Neuronal stem cell (in vitro differentiated cells): Measurements from ENCODE around the gene EGLN1.

Experiments used
- DNase-seq: peaks from one replicate; pipeline ENCODE4 v3.0.0-alpha.2; 2013; ENCODE audit warnings: low spot score
- H2AFZ ChIP-seq: one replicate; pipeline ENCODE4 v1.6.1; 2013; ENCODE audit warnings: mild to moderate bottlenecking, low read length, inconsistent platforms
- H2AK5ac ChIP-seq: 2 replicates; pipeline ENCODE4 v1.6.1; 2013; ENCODE audit warnings: low read depth, mild to moderate bottlenecking, inconsistent platforms, low read length, moderate library complexity, mixed read lengths
- H2BK120ac ChIP-seq: 2 replicates; pipeline ENCODE4 v1.6.1; 2013; ENCODE audit warnings: low read depth, mild to moderate bottlenecking, inconsistent platforms, low read length, moderate library complexity, mixed read lengths
- H2BK12ac ChIP-seq: one replicate; pipeline ENCODE4 v1.6.1; 2013; ENCODE audit warnings: low read length, inconsistent platforms
- H2BK15ac ChIP-seq: 2 replicates; pipeline ENCODE4 v1.6.1; 2013; ENCODE audit warnings: mild to moderate bottlenecking, low read length, inconsistent platforms, mixed read lengths
- H2BK5ac ChIP-seq: one replicate; pipeline ENCODE4 v1.6.1; 2013; ENCODE audit warnings: inconsistent platforms, mild to moderate bottlenecking, low read length, moderate library complexity
- H3K14ac ChIP-seq: one replicate; pipeline ENCODE4 v1.6.1; 2013; ENCODE audit warnings: low read length, inconsistent platforms
- H3K18ac ChIP-seq: 2 replicates; pipeline ENCODE4 v1.6.1; 2013; ENCODE audit warnings: low read length, inconsistent platforms
- H3K23ac ChIP-seq: 2 replicates; pipeline ENCODE4 v1.6.1; 2013; ENCODE audit warnings: low read depth, mild to moderate bottlenecking, mixed read lengths, low read length, inconsistent platforms; ENCODE audit not compliant: poor library complexity
- H3K27ac ChIP-seq: replicated peaks from 3 replicates; pipeline ENCODE4 v1.5.1; 2013; ENCODE audit warnings: low read length, inconsistent platforms
- H3K27me3 ChIP-seq, 3 experiments: 2 replicates each; pipeline ENCODE4 v1.6.1; 2013; ENCODE audit warnings: low read length in 3 of 3, mild to moderate bottlenecking in 2 of 3, inconsistent platforms in 1 of 3, low read depth in 1 of 3, mixed read lengths in 1 of 3, moderate library complexity in 1 of 3; ENCODE audit not compliant: control insufficient read depth in 3 of 3, insufficient read depth in 3 of 3
- H3K36me3 ChIP-seq, 2 donors: replicated peaks in 1 of 2; 2 replicates each; pipeline ENCODE4 v1.6.1; 2013; ENCODE audit warnings: low read length in 2 of 2; ENCODE audit not compliant: control insufficient read depth in 2 of 2, insufficient read depth in 2 of 2
- H3K4ac ChIP-seq: 2 replicates; pipeline ENCODE4 v1.6.1; 2013; ENCODE audit warnings: inconsistent platforms, mild to moderate bottlenecking, low read length, moderate library complexity
- H3K4me1 ChIP-seq, 2 donors: 1 replicate in 1 of 2; 2 replicates in 1 of 2; pipeline ENCODE4 v1.6.1; 2013; ENCODE audit warnings: low read length in 2 of 2, low read depth in 1 of 2; ENCODE audit not compliant: control insufficient read depth in 2 of 2, insufficient read depth in 1 of 2
- H3K4me2 ChIP-seq: one replicate; pipeline ENCODE4 v1.6.1; 2013; ENCODE audit warnings: mild to moderate bottlenecking, low read length, inconsistent platforms; ENCODE audit not compliant: insufficient read depth, poor library complexity, severe bottlenecking
- H3K4me3 ChIP-seq, 2 donors: 2 replicates each; pipeline ENCODE4 v1.5.1; 2013; ENCODE audit warnings: low read length in 2 of 2, mild to moderate bottlenecking in 2 of 2, inconsistent platforms in 1 of 2, moderate library complexity in 1 of 2
- H3K79me1 ChIP-seq: one replicate; pipeline ENCODE4 v1.6.1; 2013; ENCODE audit warnings: low read depth, mild to moderate bottlenecking, inconsistent platforms, low read length, moderate library complexity
- H3K9ac ChIP-seq: one replicate; pipeline ENCODE4 v1.6.1; 2013; ENCODE audit warnings: mild to moderate bottlenecking, low read depth, low read length, inconsistent platforms; ENCODE audit not compliant: poor library complexity
- H3K9me3 ChIP-seq, 2 donors: replicated peaks in 1 of 2; 2 replicates each; pipeline versions ENCODE3 to v1.6.1; 2013; ENCODE audit warnings: low read length in 2 of 2, mild to moderate bottlenecking in 2 of 2, inconsistent platforms in 1 of 2, low read depth in 1 of 2, mixed read lengths in 1 of 2, moderate library complexity in 1 of 2; ENCODE audit not compliant: control insufficient read depth in 2 of 2, insufficient read depth in 1 of 2
- H4K8ac ChIP-seq: one replicate; pipeline ENCODE4 v1.6.1; 2013; ENCODE audit warnings: low read depth, mild to moderate bottlenecking, inconsistent platforms, low read length, moderate library complexity
- H4K91ac ChIP-seq: one replicate; pipeline ENCODE4 v1.6.1; 2013; ENCODE audit warnings: low read length, low read depth, mild to moderate bottlenecking, inconsistent platforms; ENCODE audit not compliant: poor library complexity
- WGBS, 2 donors: extraction: QIAGEN DNeasy Blood & Tissue Kit; methylation state at CpG; one replicate each; pipeline ENCODE4 v1.1.7; 2013; ENCODE audit warnings: missing lambda C conversion rate in 2 of 2, mixed read lengths in 1 of 2; ENCODE audit not compliant: insufficient read length in 2 of 2, insufficient replicate concordance in 1 of 2; ENCODE audit errors: extremely low coverage in 2 of 2; 5-methylcytosine and 5-hydroxymethylcytosine counted together

EGLN1 gene

DNA sequence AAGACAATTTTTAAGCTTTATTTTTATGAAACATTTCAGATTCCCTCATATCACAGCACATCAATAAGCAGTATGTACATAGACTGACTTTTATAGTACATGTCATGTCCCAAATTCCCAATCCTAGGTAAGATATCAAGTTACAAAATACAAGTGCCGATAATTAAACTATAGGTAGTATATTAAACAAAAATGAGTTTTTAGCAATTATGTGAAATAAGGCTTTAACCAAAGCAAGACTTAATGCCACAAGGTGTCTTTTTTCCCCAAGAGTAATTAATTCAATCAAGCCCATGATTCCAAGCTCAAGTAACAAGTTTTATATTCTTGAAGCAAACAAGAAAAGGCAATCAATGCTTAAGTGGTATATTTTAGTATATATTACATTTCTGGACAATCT lies 89.3 kb downstream of the EGLN1 start:
- Histone ChIP-seq H3K23ac (no peak overlapping the region), H3K79me1 (peaks cover 5% of the 10 kb centered on the region), H3K36me3 (peaks cover 0 to 17% of the 10 kb centered on the region in 2 donors), H3K4me1 (peaks cover 14 to 16% of the 10 kb centered on the region in 2 donors), H3K4ac (no peak overlapping the region), H3K27me3 (no peaks in the 10 kb centered on the region), H3K9me3 (no peaks in the 10 kb centered on the region), H4K91ac (no peak overlapping the region), H4K8ac (no peak overlapping the region), H2BK15ac (no peak overlapping the region), H2BK12ac (no peak overlapping the region), H2BK5ac (no peak overlapping the region), H3K9ac (no peak overlapping the region), H2AFZ (no peak overlapping the region), H3K14ac (no peak overlapping the region), H3K4me3 (no peak overlapping the region), H2AK5ac (no peak overlapping the region), H3K4me2 (no peak overlapping the region), H3K18ac (no peak overlapping the region), H3K27ac (no peak overlapping the region), H2BK120ac (no peak overlapping the region)
- WGBS, 2 donors, result no CpG with 5 or more reads among the region's 1 CpG
- DNase-seq, result no peak

DNA sequence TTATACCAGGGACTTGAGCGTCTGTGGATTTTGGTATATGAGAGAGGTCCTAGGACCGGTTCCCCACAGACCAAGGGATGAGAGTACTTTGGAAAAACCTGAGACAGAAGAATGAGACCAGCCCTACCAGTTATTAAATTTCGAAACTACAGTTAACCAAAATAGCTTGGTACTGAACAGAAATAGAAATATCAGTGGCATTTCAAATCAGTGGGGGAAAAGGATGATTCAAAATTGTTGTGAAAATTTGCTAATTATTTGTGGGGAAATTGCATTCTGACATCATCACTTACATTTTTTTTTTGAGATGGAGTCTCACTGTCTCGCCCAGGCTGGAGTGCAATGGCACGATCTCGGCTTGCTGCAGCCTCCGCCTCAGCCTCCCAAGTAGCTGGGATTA lies 92.6 kb downstream of the EGLN1 start:
- Histone ChIP-seq H3K4ac (no peak overlapping the region), H2BK15ac (no peak overlapping the region), H2BK12ac (no peak overlapping the region), H3K4me3 (no peak overlapping the region), H4K91ac (no peak overlapping the region), H4K8ac (no peak overlapping the region), H3K9ac (no peak overlapping the region), H3K23ac (no peak overlapping the region), H3K79me1 (no peaks in the 10 kb centered on the region), H3K18ac (no peak overlapping the region), H2BK120ac (no peak overlapping the region), H2AFZ (no peak overlapping the region), H3K14ac (no peak overlapping the region), H2BK5ac (no peak overlapping the region), H3K27ac (no peak overlapping the region), H2AK5ac (no peak overlapping the region), H3K27me3 (no peaks in the 10 kb centered on the region), H3K36me3 (peaks cover 0 to 4% of the 10 kb centered on the region in 2 donors), H3K4me1 (no peaks in the 10 kb centered on the region), H3K9me3 (no peaks in the 10 kb centered on the region), H3K4me2 (no peak overlapping the region)
- no peak for DNase-seq
- WGBS, 2 donors, result no CpG with 5 or more reads among the region's 7 CpGs

DNA sequence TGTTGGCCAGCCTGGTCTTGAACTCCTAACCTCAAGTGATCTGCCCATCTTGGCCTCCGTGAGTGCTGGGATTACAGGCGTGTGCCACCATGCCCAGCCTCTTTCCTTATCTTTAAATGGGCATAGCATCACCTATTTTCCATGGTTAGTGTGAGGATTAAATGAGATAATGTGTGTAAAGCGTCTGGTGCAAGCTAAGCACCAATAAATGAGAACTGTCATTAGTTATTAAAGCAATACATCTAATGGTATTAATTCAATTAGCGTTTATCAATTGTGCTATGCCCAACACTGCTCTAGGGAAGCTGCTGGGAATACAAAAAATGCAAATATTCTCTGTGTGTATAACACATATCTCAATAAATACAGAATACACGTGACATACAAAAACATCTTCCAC lies 94.5 kb downstream of the EGLN1 start:
- no peak for DNase-seq

DNA sequence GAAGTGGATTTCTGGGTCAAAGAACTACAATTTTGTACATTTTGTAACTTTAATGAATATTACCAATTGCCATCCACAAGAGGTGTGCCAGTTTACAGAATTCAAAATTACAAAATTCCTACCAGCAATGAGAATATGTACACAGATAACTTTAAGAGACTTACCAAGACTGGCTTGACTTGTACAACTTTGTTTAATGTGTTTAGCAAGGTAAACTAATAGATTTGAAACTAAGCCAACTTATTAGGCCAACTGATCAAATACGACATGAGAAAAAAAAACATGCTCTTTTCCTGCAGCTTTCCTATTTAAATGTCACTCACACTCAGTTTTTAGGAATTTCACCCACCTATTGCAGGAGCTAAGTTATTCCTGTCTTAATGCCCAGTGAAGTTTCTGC lies 95.8 kb downstream of the EGLN1 start:
- H2AFZ ChIP-seq, result no peak overlapping the region
- WGBS, 2 donors, result no CpG with 5 or more reads among the region's 1 CpG
- no peak overlapping the region for H3K9ac ChIP-seq
- H3K27me3 ChIP-seq, result no peaks in the 10 kb centered on the region
- no peaks in the 10 kb centered on the region for H3K9me3 ChIP-seq
- no peaks in the 10 kb centered on the region for H3K79me1 ChIP-seq
- H4K91ac ChIP-seq, result no peak overlapping the region
- H4K8ac ChIP-seq, result no peak overlapping the region
- no peak overlapping the region for H3K27ac ChIP-seq
- no peak overlapping the region for H3K23ac ChIP-seq
- no peak overlapping the region for H3K4ac ChIP-seq
- H3K4me2 ChIP-seq, result no peak overlapping the region
- H3K36me3 ChIP-seq, result no peaks in the 10 kb centered on the region
- H3K14ac ChIP-seq, result no peak overlapping the region
- H3K18ac ChIP-seq, result no peak overlapping the region
- no peak for DNase-seq
- H3K4me1 ChIP-seq, result no peaks in the 10 kb centered on the region
- no peak overlapping the region for H2BK15ac ChIP-seq
- H2AK5ac ChIP-seq, result no peak overlapping the region
- no peak overlapping the region for H2BK5ac ChIP-seq
- no peak overlapping the region for H3K4me3 ChIP-seq
- no peak overlapping the region for H2BK12ac ChIP-seq
- H2BK120ac ChIP-seq, result no peak overlapping the region

More for the DNA sequence above, 94.5 kb downstream of the EGLN1 start:
- Histone ChIP-seq H3K23ac (no peak overlapping the region), H3K4ac (no peak overlapping the region), H3K4me1 (no peaks in the 10 kb centered on the region), H2BK120ac (no peak overlapping the region), H2BK15ac (no peak overlapping the region), H3K9me3 (no peaks in the 10 kb centered on the region), H2AFZ (no peak overlapping the region), H4K91ac (no peak overlapping the region), H3K18ac (no peak overlapping the region), H3K27ac (no peak overlapping the region), H2BK12ac (no peak overlapping the region), H3K4me2 (no peak overlapping the region), H4K8ac (no peak overlapping the region), H3K9ac (no peak overlapping the region), H3K27me3 (no peaks in the 10 kb centered on the region), H3K79me1 (no peaks in the 10 kb centered on the region), H3K4me3 (no peak overlapping the region), H3K36me3 (no peaks in the 10 kb centered on the region), H2BK5ac (no peak overlapping the region), H3K14ac (no peak overlapping the region), H2AK5ac (no peak overlapping the region)
- WGBS, 2 donors, result no CpG with 5 or more reads among the region's 5 CpGs
